ENCODE data around the gene PRSS8. TPM values are rescaled to one million over a fixed set of nuclear protein-coding genes. Genes with fewer than 3 reads are reported as not detected.
"Not testable (repeated sequence)": the region's sequence is repeated elsewhere in the genome, so short reads cannot be mapped to it uniquely, and the experiment has no call there.

PRSS8 gene
- total and polyA plus RNA-seq, 8 donors = 32.5 to 89.3 (median 63.9) TPM

DNA sequence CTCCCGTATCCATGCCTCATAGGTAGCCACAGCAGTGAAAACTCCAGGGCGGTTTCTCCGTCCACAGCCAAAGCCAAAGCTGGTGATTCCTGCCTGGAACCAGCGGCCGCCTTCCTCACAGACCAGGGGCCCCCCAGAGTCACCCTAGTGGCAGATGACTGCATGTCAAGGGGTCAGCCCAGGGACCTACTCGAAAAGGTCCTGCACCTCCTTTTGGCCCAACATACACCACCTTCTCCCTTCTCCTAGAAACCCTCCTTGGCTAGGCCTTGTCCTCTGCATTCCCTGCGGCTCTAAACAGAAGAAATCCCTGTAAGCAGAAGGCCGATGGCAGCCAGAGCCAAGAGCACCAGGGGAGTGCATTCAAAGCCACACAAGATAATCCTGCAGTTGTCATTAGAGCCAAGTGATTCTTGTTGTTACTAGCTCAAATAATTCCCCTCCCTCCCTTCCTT is 8.2 kb upstream of the PRSS8 start:
- H3K9me3 ChIP-seq = no peaks in the 10 kb centered on the region
- DNase-seq (no peak), FAIRE-seq (no peak), ATAC-seq (no peak)
- TF ChIP-seq, protein P1, sequence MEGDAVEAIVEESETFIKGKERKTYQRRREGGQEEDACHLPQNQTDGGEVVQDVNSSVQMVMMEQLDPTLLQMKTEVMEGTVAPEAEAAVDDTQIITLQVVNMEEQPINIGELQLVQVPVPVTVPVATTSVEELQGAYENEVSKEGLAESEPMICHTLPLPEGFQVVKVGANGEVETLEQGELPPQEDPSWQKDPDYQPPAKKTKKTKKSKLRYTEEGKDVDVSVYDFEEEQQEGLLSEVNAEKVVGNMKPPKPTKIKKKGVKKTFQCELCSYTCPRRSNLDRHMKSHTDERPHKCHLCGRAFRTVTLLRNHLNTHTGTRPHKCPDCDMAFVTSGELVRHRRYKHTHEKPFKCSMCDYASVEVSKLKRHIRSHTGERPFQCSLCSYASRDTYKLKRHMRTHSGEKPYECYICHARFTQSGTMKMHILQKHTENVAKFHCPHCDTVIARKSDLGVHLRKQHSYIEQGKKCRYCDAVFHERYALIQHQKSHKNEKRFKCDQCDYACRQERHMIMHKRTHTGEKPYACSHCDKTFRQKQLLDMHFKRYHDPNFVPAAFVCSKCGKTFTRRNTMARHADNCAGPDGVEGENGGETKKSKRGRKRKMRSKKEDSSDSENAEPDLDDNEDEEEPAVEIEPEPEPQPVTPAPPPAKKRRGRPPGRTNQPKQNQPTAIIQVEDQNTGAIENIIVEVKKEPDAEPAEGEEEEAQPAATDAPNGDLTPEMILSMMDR (IDR thresholded peaks at IDR 0.05) = no peak
- peaks cover 12 to 23% (median 14%) of the 10 kb centered on the region in 3 donors for H3K4me1 ChIP-seq
- H3K27ac ChIP-seq = no peak overlapping the region
- intact Hi-C loops (cut with DNase I) = loop anchor here in 1 of 3 donors (10.0 kb wide), 1 partner anchor 301 kb away; the partner anchor contains the start of gene ZNF843
- H3K36me3 ChIP-seq = no peaks in the 10 kb centered on the region
- H3K4me3 ChIP-seq = no peak overlapping the region
- WGBS, 2 donors = 94 to 97% methylated on average over 8 of the region's 8 CpGs
- H3K27me3 ChIP-seq = no peaks in the 10 kb centered on the region

GRCh38 chr16:31143011-31143693 is 7.6 kb upstream of the PRSS8 start:
- H3K27me3 ChIP-seq = no peaks in the 10 kb centered on the region
- ATAC-seq (no peak), DNase-seq (peak in 5 of 6 donors; percentile 47 to 80 (median 67)), FAIRE-seq (no peak)
- H3K4me3 ChIP-seq = peak overlapping the region; percentile 13 to 48 (median 35)
- no peaks in the 10 kb centered on the region for H3K36me3 ChIP-seq
- peak overlapping the region; percentile 71 to 91 (median 88) for H3K27ac ChIP-seq
- H3K4me1 ChIP-seq = peaks cover 15 to 28% (median 19%) of the 10 kb centered on the region in 3 donors
- intact Hi-C loops (cut with DNase I) = loop anchor here in 1 of 3 donors (10.0 kb wide), 1 partner anchor 302 kb away; the partner anchor contains the start of gene ZNF843
- WGBS, 2 donors = 65 to 69% methylated on average over 16 to 22 of the region's 22 CpGs
- no peaks in the 10 kb centered on the region for H3K9me3 ChIP-seq
- TF ChIP-seq, protein P1 (IDR thresholded peaks at IDR 0.05) = no peak

DNA sequence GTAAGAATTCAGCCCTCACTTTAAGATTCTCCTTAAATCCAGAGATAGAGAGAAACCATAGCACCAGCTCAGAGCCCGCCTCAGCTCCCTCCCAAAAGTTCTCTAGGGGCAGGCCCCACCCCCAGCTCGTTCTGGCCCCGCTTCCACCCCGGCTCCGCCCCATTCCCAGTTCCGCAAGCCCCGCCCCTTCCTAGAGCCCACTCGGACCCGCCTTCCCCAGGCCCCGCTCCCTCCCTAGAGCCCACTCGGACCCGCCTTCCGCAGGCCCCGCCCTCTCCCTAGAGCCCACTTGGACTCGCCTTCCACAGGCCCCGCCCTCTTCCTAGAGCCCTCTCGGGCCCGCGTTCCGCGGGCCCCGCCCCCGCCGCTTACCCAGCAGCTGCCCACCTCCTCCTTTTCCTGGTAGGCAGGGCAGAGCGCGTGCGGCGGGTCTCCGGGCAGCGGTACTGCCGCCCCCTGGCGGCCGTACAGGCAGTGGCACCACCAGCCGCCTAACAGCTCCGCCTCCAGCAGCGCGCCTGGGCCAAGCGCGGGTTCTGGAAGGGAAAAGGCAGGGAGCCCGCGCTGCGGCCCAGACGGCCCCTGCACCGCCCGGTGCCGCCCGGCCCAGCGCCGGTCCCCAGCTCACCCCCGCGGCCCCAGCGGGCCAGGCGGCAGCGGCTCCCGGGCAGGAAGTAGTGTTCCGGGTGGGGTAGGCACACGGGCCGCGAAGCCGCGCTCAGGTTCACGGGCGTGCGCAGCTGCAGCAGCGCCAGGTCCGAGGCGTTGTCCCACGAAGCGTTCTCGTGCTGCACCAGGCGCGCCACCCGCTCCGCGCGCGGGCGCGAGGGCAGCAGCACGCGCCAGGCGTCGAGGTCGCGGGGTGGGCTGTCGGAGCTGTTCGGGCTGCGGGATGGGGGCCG is 6.8 kb upstream of the PRSS8 start:
- ATAC-seq = peak; percentile 86 to 95 (median 91)
- Histone ChIP-seq H3K4me3 (peak overlapping the region; percentile 13 to 48 (median 35)), H3K27me3 (no peaks in the 10 kb centered on the region), H3K9me3 (no peaks in the 10 kb centered on the region), H3K36me3 (no peaks in the 10 kb centered on the region), H3K27ac (peak overlapping the region; percentile 71 to 91 (median 88)), H3K4me1 (peaks cover 18 to 30% (median 22%) of the 10 kb centered on the region in 3 donors)
- peak; percentile 98 to 100 (median 99) for DNase-seq
- TF ChIP-seq, protein P1 (IDR thresholded peaks at IDR 0.05) = peak; percentile 91 to 97 (median 95)
- peak; percentile 87 for FAIRE-seq
- WGBS, 2 donors = 3% methylated on average over 75 to 89 of the region's 89 CpGs
- intact Hi-C loops (cut with DNase I) = loop anchor here in 1 of 3 donors (10.0 kb wide), 1 partner anchor 302 kb away; the partner anchor contains the start of gene ZNF843

- no peak for FAIRE-seq
- Histone ChIP-seq H3K27ac (peak overlapping the region; percentile 56 to 91 (median 78)), H3K27me3 (no peaks in the 10 kb centered on the region), H3K36me3 (no peaks in the 10 kb centered on the region), H3K4me1 (peaks cover 18 to 30% (median 22%) of the 10 kb centered on the region in 3 donors), H3K9me3 (no peaks in the 10 kb centered on the region), H3K4me3 (peak overlapping the region in 2 of 4 donors; percentile 21 to 31)
- TF ChIP-seq, protein P1 (IDR thresholded peaks at IDR 0.05) = no peak
- intact Hi-C loops (cut with DNase I) = loop anchor here in 1 of 3 donors (10.0 kb wide), 1 partner anchor 303 kb away; the partner anchor contains the start of gene ZNF843
- WGBS, 2 donors = 20 to 22% methylated on average over 10 of the region's 10 CpGs
- DNase-seq = peak; percentile 58 to 80 (median 64)
- peak; percentile 5 to 16 (median 10) for ATAC-seq
Measured at GRCh38 chr16:31141489-31142108, 6.1 kb upstream of the PRSS8 start.

DNA sequence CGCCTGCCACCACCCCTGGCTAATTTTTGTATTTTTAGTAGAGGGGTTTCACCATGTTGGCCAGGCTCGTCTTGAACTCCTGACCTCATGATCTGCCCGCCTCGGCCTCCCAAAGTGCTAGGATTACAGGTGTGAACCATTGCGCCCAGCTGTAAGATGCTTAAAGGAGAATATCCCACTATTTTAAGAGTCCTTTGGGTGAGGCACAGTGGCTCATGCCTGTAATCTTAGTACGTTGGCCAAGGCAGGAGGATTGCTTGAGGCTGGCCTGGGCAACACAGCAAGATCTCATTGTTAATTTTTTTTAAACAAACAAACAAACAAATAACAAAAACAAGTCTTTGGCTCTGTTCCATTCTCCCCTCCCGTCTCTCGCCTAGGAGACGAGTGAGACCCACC is 5.5 kb upstream of the PRSS8 start:
- H3K9me3 ChIP-seq, H3K27me3 ChIP-seq, H3K36me3 ChIP-seq, FAIRE-seq, ATAC-seq, DNase-seq: not testable (repeated sequence)
- H3K4me3 ChIP-seq = peak overlapping the region in 1 of 4 donors; percentile 21
- intact Hi-C loops (cut with DNase I) = loop anchor here in 1 of 3 donors (10.0 kb wide), 1 partner anchor 304 kb away; the partner anchor contains the start of gene ZNF843
- peak overlapping the region; percentile 56 to 91 (median 78) for H3K27ac ChIP-seq
- peaks cover 18 to 32% (median 24%) of the 10 kb centered on the region in 3 donors for H3K4me1 ChIP-seq
- 90 to 91% methylated on average over 9 of the region's 9 CpGs for WGBS, 2 donors
